BJ (cell line): ENCODE data around the gene LAG3. TPM values are rescaled to one million over a fixed set of nuclear protein-coding genes. Genes with fewer than 3 reads are reported as not detected.

Experiments
- CTCF ChIA-PET: fragments of 350-600 bp; formaldehyde crosslinking; extraction: SDS; loops from one replicate; lab custom pipeline; 2021; ENCODE audit warnings: antibody characterized with exemption, inconsistent platforms; lab: Yijun Ruan, JAX
- POLR2A ChIA-PET: fragments of 300-600 bp; sonication (Branson Sonifier 250); formaldehyde crosslinking; extraction: SDS; loops from one replicate; lab custom pipeline; 2021; ENCODE audit warnings: antibody characterized with exemption; lab: Charles Lee
- DNase-seq: peaks from one replicate; pipeline ENCODE4 v3.0.0-alpha.2; 2011; ENCODE audit warnings: low read depth
- H3K27me3 ChIP-seq: 2 replicates; pipeline ENCODE4 v1.6.0; 2011; ENCODE audit warnings: low read length; ENCODE audit not compliant: control insufficient read depth, insufficient read depth
- H3K36me3 ChIP-seq: 2 replicates; pipeline ENCODE4 v1.5.1; 2011; ENCODE audit warnings: low read length; ENCODE audit not compliant: control insufficient read depth, insufficient read depth
- H3K4me3 ChIP-seq: 2 replicates; pipeline ENCODE4 v1.5.1; 2011; ENCODE audit warnings: low read depth, mild to moderate bottlenecking, control low read depth, low read length
- CTCF ChIP-seq: IDR thresholded peaks from 2 replicates; pipeline ENCODE4 v1.5.1; 2011; ENCODE audit warnings: low read depth, mild to moderate bottlenecking, control low read depth, inconsistent platforms, low read length, moderate library complexity; ENCODE audit not compliant: insufficient read depth
- polyA plus RNA-seq: library from polyadenylated mRNA; depleted of rRNA; stranded (reverse); fragments of >200 nt; gene quantifications from 2 replicates; pipeline ENCODE4 v1.2.3, GENCODE V29; 2011

Gene LAG3
- polyA plus RNA-seq, 1 experiment = 0.50 TPM

- no peak for DNase-seq
- ChIA-PET POLR2A (no interaction called here), CTCF (interaction anchor here (0.9 kb wide), 1 partner anchor 7 kb away, joined by 4 read pairs; no protein-coding TSS in a partner anchor)
- TF ChIP-seq CTCF = no peak
- H3K27me3 ChIP-seq = peaks cover 9% of the 10 kb centered on the region
- no peaks in the 10 kb centered on the region for H3K36me3 ChIP-seq
- H3K4me3 ChIP-seq = no peak overlapping the region
Measured at GRCh38 chr12:6817662-6818157, 45.4 kb downstream of the LAG3 start.

GRCh38 chr12:6818222-6818621 lies 45.9 kb downstream of the LAG3 start:
- TF ChIP-seq CTCF = no peak
- no peaks in the 10 kb centered on the region for H3K36me3 ChIP-seq
- POLR2A ChIA-PET = no interaction called here
- DNase-seq = no peak
- H3K27me3 ChIP-seq = peaks cover 9% of the 10 kb centered on the region
- CTCF ChIA-PET = no interaction called here
- H3K4me3 ChIP-seq = no peak overlapping the region

GRCh38 chr12:6818645-6819044 lies 46.3 kb downstream of the LAG3 start:
- Histone ChIP-seq H3K4me3 (no peak overlapping the region), H3K36me3 (no peaks in the 10 kb centered on the region), H3K27me3 (peaks cover 9% of the 10 kb centered on the region)
- ChIA-PET CTCF (no interaction called here), POLR2A (no interaction called here)
- no peak for TF ChIP-seq CTCF
- no peak for DNase-seq

GRCh38 chr12:6819106-6820030 lies 47.0 kb downstream of the LAG3 start:
- H3K4me3 ChIP-seq = no peak overlapping the region
- no peak for DNase-seq
- peaks cover 7% of the 10 kb centered on the region for H3K27me3 ChIP-seq
- no peak for TF ChIP-seq CTCF
- no peaks in the 10 kb centered on the region for H3K36me3 ChIP-seq
- CTCF ChIA-PET = interaction anchor here (0.9 to 12.9 kb wide), 2 partner anchors 25 to 66 kb away, joined by 3 to 92 read pairs; partner anchors contain the start of gene MLF2
- POLR2A ChIA-PET = no interaction called here

- Histone ChIP-seq H3K36me3 (no peaks in the 10 kb centered on the region), H3K4me3 (no peak overlapping the region), H3K27me3 (peaks cover 5% of the 10 kb centered on the region; the same call in 1 of the 2 replicates)
- TF ChIP-seq CTCF = no peak
- CTCF ChIA-PET = interaction anchor here (0.9 to 12.9 kb wide), 3 partner anchors 26 to 67 kb away, joined by 3 to 92 read pairs (median 9); partner anchors contain the start of gene MLF2
- POLR2A ChIA-PET = interaction anchor here (0.6 kb wide), 1 partner anchor 31 kb away, joined by 7 read pairs; the partner anchor contains the start of gene CDCA3
- no peak for DNase-seq
Measured at GRCh38 chr12:6820166-6820565, 47.8 kb downstream of the LAG3 start.
